Inferior parietal cortex (tissue), 1 donor: ENCODE measurements around the gene TCF3.

Experiments
- DNase-seq: peaks from one replicate; pipeline ENCODE4 v3.0.0-alpha.2; 2016; ENCODE audit errors: extremely low spot score

The TCF3 gene

DNA sequence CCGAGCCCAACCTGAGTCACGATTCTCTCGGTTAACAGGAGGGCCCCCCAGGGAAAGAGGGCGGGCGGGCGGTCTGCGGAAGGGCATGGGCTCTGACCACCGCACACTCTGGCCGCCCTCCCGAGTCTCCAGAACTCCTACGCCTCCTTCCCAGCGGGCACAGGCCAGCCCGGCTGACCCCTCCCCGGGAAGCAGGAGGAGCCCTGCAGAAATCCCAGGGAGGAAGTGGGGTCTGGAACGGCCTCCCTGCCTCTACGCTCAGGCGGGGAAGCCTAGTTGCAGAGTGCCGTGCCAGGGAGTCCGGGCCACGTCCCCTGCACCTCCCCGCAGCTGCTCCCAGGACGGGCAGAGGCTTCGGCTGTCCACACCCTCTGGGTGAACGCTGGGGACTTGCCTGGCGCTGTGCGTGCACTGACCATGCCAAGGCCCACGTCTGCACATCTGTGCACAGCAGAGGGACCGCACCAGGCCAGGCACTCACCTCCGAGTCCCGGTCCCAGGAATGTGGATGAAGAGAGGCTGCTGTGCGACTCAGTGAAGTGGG is 20.8 kb downstream of the TCF3 start:
- no peak for DNase-seq

DNA sequence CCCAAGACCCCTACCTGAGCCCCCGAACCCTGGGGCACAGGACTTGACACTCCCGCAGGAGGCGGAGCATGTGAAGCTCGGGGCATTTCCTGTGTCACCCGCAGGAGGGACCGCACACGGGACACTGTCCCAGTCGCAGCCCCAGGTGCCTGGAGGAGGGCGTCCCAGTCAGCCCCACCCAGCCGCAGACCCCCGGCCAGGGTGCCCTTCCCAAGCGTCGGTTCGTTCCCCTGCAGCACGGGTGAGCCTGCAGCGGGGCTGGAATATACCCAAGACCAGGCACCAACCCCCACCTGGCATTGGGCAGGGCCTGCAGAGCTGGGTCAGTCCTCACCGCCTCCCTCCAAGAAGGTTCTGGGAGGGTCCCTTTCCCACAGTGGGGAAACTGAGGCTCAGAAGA is 21.6 kb downstream of the TCF3 start:
- no peak for DNase-seq

DNA sequence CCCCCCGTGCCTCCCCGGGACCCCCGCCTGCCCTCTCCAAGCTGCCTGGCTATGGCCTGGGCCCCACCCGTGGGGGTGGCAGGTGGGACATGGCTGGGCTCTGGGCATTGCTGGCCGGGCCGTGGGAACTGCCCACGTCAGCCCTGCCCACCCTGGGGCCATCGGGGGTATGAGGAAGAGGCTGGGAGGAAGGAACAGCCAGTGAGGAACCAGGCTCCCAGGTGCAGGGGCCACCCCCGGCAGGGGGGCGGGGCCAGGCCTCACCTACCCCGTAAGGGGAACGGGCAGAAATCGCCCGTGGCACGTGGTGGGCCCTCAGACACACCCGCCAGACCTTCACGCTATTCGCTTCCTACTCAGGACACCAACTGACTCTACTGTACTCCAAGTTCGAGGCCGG is 22.4 kb downstream of the TCF3 start:
- no peak for DNase-seq

DNA sequence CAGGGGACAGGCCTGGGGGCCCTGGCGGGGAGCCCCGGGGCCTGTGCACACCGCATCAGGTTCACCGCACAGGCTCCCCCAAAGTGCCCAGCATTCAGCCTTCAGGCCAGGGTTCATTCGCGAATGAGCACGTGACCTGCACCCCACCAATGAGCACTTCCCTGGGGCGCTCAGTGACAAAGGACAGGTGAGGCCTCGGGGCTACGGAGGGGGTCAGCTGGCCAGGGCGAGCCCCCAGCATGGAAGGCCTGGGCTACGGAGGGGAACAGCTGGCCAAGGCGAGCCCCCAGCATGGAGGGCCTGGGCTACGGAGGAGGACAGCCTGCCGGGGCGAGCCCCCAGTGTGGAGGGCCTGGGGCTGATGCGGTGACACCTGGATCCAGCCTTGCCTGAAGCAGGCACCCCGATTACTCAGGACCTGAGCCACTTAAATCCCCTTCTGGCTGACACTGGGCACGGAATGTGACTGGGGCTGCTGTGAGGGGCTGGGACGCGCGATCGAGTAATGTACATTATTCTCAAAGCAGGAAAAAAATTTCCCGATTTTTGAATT is 23.1 kb downstream of the TCF3 start:
- DNase-seq, result no peak

DNA sequence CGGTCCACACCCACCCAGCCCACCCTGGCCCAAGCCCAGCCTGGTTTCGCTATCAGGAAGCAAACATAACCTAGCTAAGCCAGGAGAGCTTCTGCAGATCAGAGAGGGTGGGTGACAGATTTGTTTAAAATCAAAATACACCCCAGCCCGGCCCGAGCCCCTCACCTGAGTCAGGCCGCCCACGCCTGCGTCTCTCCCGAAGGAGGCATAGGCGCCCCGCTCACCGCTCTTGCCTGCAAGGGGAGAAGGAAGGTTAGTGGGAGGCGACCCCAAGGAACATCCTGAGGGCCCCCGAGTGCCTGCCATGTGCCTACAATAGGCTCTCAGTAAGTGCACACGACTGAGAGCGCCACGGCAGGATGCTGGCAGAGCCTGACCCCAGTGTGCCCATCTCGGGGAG is 25.2 kb downstream of the TCF3 start:
- DNase-seq, result no peak

DNA sequence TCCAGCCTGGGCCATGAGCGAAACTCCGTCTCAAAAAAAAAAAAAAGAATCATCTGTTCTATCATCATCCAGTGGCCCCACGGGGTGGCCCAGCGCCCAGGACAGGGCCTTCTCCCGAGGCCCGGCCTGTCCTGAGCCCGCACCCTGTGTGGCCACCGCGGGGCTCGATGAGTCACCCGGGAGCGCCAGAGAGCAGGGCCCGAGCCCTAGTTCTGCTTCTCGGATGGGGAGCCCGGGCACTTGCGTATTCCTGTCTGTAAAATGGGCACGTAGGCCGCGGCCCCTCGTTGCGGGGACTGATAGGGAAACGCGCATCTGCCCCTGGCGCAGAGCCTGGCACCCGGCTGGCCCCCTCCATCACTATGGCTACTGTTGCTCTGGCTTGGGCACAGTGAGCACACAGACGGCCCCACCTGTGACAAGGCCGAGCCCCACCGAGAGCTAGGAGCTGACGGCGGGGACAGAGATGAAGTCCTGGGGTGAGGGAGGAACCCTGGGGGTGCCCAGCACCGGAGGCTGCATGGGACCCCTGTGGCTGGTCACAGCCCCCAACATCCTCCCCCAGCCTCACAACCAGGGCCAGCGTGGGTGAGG is 25.9 kb downstream of the TCF3 start:
- DNase-seq, result no peak

DNA sequence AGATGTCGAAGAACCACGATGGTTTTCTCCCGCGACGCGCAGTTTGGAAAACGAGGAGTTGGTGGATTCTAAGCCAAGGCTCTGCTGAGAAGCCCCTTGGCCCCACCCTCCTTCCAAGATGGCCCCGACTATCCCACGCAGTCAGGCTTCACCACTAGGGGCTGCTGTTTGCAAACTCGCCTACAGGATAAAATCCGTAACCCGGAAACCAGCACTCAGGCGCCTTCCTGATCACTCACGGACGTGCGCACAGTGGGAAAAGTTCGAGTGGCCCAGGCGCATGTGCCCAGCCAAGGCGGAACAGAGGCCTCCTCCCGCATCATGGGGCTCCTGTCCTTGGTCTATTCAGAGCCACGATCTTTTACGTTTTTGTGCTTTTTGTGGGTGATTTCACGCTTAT is 28.0 kb downstream of the TCF3 start:
- peak; percentile 36 for DNase-seq

DNA sequence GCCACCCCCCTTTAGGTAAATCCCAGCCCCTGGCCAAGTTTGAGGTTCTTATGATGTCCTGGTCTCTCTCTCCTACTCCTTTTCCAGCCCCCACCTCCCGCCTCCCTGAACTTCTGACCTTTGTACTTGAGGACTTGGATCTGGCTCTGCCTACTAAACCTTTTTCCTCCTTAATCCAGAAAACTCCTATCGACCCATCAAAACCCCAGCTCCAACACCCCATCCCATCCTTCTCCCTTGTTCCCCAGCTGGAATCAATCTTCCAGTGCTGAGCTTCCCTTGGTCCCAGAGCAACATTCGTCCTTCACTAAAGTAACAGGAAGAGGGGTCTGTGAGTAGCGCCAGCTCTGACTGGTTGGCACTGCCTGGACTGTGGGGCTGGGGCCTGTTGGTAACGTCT is 29.9 kb downstream of the TCF3 start:
- no peak for DNase-seq

DNA sequence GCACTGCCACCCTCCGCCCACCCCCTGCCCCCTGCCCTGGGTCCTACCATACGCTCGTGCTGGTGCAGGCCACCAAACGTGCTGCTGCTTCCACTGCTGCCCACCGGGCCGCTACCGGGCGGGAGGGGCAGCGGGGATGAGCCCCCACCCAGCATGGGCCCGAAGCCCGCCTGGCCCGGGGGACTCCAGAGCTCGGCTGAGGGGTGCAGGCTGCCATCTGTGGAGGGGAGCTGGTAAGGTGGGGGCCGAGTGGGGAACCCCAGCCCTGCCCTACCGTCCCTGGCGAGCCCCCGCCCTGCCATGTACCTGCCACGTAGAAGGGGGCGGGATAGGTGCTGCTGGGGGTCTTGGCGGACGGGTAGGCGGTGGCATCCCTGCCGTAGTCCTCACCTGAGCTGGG is 30.4 kb downstream of the TCF3 start:
- DNase-seq, result no peak

DNA sequence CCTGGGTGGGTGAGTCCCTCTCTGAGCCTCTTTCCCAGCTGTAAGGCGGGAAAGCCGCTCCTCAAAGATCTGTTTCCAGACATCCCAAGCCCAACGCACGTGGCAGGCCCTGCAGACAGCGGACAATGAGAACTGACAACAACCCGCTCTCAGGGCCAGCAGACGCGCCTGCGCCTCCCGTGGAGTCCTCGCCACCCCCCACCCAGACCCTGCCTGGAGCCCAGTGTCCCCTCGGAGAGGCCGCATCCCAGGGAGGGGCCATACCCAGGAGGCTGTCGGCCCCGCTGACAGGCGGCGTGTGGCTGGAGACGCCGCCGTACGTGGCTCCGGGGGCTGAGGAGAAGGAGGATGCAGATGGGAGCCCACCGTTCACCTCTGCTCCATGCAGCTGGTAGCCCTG is 30.8 kb downstream of the TCF3 start:
- DNase-seq, result no peak

DNA sequence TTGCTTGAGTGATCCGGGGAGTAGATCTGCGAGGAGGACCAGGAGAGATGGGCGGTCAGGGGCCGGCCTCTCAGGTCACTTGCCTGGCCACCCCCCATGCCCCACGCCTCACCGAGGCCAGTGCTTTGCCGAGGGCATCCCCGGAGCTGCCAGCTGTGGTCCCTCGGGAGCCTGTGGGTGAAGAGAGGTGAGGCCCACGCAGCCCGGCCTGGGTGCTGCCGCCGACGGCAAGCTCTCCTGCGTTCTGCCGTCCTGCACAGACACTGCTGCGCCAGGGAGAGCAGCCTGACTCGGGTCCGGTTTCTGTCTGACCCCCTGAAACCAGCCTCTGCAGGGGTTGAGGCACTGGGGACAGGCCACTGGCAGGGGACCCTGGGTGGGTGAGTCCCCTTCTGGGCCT is 31.4 kb downstream of the TCF3 start:
- no peak for DNase-seq

DNA sequence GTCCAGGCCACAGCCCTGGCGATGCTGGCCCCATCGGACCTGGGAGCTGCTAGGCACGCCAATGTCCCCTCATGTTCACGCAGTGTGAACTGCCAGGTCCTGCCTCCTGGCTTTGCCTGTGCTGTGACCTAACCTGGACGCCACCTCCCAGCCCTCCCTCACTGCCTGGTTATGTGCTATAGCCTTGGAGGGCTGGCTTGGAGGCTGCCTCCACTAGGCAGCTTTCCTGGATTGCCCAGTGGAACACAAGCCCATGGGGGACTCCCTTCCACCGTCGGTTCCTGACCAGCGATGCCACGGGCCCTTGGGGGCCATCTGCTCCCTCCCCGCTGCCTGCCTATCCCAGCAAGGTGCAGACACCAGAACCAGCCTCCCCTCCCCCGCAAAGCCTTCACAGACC is 31.9 kb downstream of the TCF3 start:
- no peak for DNase-seq

DNA sequence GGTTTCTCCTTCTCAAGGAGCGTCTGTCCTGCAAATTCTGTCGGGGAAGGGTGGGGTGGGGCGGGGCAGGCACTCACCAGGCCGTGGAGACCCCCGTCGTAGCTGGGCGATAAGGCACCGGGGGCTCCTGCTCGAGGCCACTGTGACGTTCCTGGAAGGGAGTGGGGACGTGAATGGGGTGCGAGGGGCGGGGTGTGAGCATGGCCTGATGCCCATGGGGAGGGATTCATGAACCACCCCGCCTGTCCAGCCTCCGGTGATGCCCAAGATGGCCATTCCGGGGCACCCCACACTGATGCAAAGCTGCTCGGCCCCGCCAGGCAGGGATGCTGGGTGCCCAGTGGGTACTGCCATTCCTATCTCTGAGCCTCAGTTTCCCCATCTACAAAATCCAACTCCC is 32.7 kb downstream of the TCF3 start:
- DNase-seq, result no peak

DNA sequence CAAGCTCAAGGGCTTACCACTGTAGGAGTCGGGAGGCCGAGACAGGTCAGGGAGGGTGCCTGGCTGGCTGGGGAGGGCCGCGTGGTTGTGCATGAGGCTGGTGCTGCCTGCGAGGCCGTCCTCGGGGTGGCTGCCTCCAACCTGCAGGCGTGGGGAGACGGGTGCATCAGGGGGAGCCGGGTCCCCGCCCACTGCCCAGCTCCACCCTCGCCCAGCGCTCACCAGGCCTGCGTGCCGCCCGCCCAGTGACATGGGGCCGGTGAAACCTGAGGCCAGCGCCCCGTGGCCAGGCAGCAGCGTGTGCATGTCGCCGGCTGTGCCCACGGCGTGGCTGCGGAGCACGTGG is 33.3 kb downstream of the TCF3 start:
- no peak for DNase-seq

DNA sequence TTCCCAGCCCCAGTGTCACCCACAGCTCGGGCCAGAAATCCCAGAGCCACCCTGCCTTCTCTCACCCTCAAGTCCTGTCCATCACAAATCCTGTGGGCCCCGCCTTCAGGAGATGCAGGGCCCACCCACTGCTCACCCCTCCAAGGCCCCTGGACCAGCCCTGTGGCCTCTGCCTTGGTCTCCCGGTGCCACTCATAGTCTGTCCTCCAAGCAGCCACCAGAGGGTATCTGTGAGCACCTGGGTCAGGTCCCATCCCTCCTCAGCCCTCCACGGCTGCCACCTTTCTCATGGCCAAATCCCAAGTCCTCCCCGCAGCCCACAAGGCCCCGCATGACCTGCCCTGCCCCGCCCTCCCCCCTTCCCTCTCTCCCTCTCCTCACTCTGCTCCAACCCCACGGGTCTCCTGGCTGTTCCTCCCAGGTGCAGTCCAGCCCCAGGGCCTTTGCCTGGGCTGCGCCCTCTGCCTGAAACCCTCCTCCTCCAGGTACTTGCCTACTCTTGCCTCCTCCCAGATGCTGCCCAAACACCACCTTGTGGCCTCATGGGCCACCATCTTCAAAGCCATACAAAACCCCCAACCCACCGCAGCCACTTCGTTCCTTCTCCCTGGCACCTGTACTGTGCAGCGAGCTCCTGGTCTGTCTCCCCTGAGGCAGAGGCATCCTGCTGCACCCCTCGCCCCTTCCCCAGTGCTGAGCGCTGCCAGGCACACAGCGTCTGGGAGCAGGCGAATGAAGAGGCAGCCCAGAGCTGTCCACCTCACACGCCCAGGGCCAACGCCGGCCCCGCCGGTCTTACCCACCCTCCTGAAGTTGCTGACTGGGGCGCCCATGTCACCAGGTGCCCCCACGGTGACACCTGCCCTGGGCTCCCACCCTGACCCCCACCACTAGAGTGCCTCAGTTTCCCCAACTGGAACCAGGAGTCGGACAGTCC is 34.0 kb downstream of the TCF3 start:
- no peak for DNase-seq

DNA sequence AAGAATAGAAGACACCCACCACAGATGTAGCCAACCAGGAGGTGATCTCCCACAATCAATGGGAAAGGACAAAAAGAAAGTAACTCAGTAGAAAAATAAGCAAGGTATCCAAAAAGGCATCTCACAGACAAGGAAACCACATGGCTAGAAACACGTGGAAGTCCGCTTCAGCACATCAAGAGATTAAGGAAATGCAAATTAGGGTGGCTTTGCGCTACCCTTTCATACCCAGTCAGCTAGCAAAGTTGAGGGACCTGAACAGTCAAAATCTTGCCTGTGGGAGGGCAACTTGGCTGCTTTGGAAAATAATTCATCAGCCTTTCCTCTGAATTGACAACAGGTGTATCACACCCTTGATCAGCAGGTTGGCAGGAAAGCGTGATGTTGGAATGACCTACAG is 35.5 kb downstream of the TCF3 start:
- DNase-seq, result no peak

DNA sequence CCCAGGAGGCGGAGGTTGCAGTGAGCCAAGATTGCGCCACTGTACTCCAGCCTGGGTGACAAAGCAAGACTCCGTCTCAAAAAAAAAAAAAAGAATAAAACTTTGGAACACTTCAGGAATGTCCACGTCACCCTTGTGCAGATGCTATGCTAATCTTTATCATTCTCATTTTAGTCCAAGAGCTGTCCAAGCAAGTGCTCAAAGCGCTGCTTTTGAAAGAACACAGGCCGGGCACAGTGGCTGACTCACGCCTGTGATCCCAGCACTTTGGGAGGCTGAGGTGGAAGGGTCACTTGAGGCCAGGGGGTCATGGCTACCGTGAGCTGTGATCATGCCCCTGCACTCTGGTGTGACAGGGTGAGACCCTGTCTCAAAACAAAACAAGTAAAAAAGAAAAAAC is 36.0 kb downstream of the TCF3 start:
- no peak for DNase-seq

DNA sequence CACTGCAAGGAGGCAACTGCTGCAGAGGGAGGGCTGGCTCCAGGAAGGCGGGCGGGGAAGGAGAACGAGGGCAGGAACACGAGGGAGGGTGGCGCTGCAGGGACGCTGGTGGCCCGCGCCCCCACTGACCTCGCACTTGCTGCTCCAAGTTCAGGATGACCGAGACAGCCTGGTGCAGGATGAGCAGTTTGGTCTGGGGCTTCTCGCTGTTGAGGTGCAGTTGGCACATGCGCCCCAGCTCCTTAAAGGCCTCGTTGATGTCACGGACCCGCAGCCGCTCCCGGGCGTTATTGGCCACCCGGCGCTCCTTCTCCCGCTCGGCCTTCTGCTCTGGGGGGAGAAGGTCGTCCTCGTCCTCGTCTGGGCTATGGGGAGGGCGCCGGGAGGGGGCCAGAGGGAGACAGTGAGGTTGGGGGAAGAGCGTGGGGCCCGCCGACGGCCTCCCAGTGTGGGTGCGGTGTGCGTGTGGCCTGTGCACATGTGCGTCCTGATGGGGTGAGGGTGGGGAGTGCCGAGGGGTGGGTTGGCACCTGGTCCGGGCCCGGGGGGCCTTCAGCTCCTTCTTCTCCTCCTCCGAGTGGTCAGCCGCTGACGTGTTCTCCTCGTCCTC is 37.2 kb downstream of the TCF3 start:
- DNase-seq, result no peak

DNA sequence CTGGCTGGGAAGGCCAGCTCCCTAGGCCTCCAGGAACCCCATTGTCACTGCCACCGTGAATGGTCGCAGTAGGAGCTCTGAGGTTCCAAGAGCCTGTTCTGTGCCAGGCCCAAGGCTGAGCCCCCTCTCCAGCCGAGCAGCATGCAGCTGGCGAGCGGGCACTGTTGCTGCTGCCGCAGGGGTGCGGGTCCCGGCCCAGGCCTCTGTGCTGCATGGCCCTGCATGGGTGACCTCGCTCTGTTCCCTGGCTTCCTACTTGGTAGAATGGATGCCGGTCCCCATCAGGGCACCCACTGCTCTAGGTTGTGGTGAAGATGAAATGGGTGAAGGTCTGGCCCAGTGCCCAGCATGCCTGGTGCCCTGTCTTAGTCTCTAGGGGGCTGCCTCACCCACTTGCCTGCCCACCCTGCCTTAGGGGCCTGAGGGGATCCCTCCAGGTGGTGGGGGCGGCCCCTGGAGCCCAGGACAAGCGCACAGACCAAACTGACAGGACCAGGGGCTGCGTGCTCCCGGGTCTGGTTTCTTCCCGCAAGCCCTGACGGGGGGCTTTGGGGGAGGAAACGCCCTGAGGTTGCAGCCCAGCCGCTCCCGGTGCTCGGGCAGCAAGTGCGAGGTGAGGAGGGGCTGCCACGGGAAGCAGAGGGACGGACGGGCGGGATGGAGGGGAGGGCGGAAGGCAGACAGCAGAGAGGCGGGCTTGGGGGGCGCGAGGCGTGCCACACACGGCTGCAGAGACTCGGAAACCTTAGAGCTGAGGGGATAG is 38.4 kb downstream of the TCF3 start:
- no peak for DNase-seq

DNA sequence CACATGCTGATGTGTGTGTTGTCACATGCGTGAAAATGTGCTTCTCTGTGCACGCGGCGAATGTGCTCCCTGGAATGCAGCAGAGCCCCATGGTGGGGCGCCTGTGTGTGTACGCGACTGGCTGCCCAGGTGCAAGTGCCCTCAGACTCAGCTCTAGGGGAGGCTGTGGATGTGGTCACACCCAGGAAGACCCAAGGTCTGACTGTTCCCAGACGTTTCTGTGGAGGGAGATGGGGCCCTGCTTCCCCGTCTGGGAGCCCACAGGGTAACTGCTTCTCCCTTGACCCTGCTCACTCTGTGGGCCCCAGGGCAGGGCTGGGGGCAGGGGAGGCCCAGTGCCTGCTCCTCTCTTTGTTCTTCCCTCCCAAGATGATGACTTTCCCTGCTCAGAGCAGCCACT is 39.3 kb downstream of the TCF3 start:
- no peak for DNase-seq

DNA sequence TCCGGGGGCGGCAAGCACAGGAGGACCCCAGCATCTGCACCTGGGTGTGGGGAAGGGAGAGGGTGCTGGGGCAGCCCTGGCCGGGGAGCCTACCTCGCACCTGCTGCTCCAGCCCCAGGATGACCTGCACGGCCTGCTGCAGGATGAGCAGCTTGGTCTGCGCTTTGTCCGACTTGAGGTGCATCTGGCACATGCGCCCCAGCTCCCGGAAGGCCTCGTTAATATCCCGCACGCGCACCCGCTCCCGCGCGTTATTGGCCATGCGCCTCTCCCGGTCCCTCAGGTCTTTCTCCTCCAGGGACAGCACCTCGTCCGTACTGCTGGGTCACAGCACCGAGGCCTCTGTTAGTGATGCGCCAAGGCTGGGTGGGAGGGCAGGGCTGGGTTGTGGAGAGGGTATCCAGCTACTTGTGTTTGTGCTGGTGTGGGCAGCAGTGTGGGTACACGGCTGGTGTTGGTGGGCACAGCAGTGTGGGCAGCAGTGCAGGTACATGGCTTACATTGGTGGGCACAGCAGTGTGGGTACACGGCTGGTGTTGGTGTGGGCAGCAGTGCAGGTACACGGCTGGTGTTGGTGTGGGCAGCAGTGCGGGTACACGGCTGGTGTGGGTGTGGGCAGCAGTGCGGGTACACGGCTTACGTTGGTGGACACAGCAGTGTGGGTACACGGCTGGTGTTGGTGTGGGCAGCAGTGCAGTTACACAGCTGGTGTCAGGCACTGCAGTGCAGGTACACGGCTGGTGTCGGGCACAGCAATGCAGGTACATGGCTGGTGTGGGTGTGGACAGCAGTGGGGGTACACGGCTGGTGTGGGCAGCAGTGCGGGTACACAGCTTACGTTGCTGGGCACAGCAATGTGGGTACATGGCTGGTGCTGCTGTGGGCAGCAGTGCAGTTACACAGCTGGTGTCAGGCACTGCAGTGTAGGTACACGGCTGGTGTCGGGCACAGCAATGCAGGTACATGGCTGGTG is 40.0 kb downstream of the TCF3 start:
- DNase-seq, result no peak
